ENCODE data around the gene BCORL1. TPM values are rescaled to one million over a fixed set of nuclear protein-coding genes. Genes with fewer than 3 reads are reported as not detected.

Gene BCORL1
- total and polyA plus RNA-seq, 2 of the 8 experiments (the other 6 are each of a cell fraction or from before 2014, with no cell fraction given): 1.4 to 6.2 TPM

DNA sequence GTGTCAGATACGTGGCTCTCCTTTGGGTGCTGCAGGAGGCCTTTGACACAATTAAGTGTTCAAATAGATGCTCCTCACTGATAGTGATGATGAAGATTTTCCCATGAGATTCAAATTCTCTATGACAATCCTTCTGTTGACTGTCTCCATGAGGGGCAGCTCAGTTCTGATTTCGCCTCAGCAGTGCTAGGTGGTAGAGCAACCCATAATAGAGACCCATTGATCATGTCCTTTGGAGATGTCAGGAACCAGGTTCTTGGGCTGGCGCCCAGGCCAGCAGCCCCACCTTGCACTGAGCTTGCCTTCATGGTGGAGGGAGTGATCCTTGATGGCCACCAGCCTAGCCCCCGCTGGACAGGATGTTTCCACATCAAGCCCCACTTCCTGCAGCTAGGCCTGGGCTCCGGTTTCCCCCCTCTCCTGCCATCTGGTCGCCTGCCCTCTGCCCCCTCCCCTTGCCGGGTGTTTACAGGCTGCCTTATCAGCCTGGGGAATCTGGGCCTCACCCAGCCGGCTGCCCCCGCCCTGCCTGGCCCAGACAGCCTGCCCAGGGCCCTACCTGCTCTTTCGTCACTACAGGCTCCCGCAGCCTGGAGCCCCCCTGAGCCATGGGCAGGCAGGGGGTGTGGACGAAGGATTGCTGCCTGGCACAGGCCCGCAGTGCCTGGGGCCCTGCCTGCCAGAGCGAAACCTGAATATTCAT, 115.2 kb downstream of the BCORL1 start:
- Histone ChIP-seq H3K23me2 (ENCODE audit: low read depth, low read length) (no peaks in the 10 kb centered on the region), H3K36me3 (ENCODE audit: control insufficient read depth in 2 of 4, insufficient read depth in 4 of 4, low read length in 3 of 4) (no peaks in the 10 kb centered on the region), H3K14ac (ENCODE audit: insufficient read length) (no peak overlapping the region), H2BK15ac (ENCODE audit: low read length) (no peak overlapping the region), H2AFZ (ENCODE audit: low read length) (no peak overlapping the region), H2BK20ac (ENCODE audit: low read length) (no peak overlapping the region), H3K9me3 (ENCODE audit: insufficient read depth in 2 of 2, low read depth in 1 of 2, low read length in 1 of 2) (no peaks in the 10 kb centered on the region), H4K8ac (ENCODE audit: extremely low read depth, insufficient read depth, low read length) (no peak overlapping the region), H3K9ac (replicated peaks in 1 of 4; ENCODE audit: extremely low read depth in 1 of 4, low read depth in 3 of 4, low read length in 3 of 4) (no peak overlapping the region), H3K23ac (ENCODE audit: insufficient read length) (no peak overlapping the region), H3K56ac (replicated peaks; ENCODE audit: insufficient read length, low read depth, low read length) (no peak overlapping the region), H2BK5ac (ENCODE audit: low read depth, low read length) (no peak overlapping the region), H3K79me1 (ENCODE audit: low read depth, low read length) (no peaks in the 10 kb centered on the region), H3K27me3 (replicated peaks in 1 of 4; ENCODE audit: control insufficient read depth in 3 of 4, extremely low read depth in 1 of 4, insufficient read depth in 3 of 4, low read length in 3 of 4) (no peaks in the 10 kb centered on the region), H3K4me1 (replicated peaks in 1 of 4; ENCODE audit: control insufficient read depth in 3 of 4, insufficient read depth in 4 of 4, low read length in 3 of 4) (peaks cover 0 to 5% (median under 1%) of the 10 kb centered on the region in 4 experiments; a peak in 2 of 7 replicates), H4K91ac (replicated peaks; ENCODE audit: insufficient read length, low read length) (no peak overlapping the region), H2BK12ac (ENCODE audit: low read depth, low read length) (no peak overlapping the region), H3K18ac (ENCODE audit: extremely low read depth, low read length) (no peak overlapping the region), H2BK120ac (replicated peaks; ENCODE audit: low read depth, low read length) (no peak overlapping the region), H3K4me3 (ENCODE audit: extremely low read depth in 1 of 4, insufficient read depth in 2 of 4, low read depth in 3 of 4, low read length in 4 of 4) (no peak overlapping the region), H3K4me2 (ENCODE audit: insufficient read depth in 1 of 2, low read depth in 2 of 2, low read length in 2 of 2) (no peak overlapping the region; a peak in 1 of 4 replicates), H3K79me2 (ENCODE audit: control insufficient read depth in 1 of 2, insufficient read depth in 2 of 2, low read length in 2 of 2) (no peaks in the 10 kb centered on the region), H4K5ac (ENCODE audit: insufficient read length, low read depth, low read length) (no peak overlapping the region), H4K20me1 (replicated peaks in 1 of 2; ENCODE audit: control insufficient read depth in 1 of 2, insufficient read depth in 2 of 2, low read length in 2 of 2) (no peaks in the 10 kb centered on the region), H3K4ac (replicated peaks; ENCODE audit: insufficient read length, low read depth, low read length) (no peak overlapping the region), H3K27ac (ENCODE audit: low read depth, low read length) (no peak overlapping the region), H2AK5ac (ENCODE audit: low read depth, low read length) (no peak overlapping the region)
- DNase-seq (ENCODE audit: low read depth in 1 of 2, low spot score in 2 of 2) (no peak), FAIRE-seq (no peak)
- ChIA-PET CTCF (ENCODE audit: partially characterized antibody) (interaction anchor here (0.6 to 1.8 kb wide), 4 partner anchors 18 to 166 kb away, joined by 3 to 10 read pairs (median 6); no protein-coding TSS in a partner anchor), POLR2A (ENCODE audit: partially characterized antibody) (no interaction called here)
- no peak for TF ChIP-seq BACH1 (IDR thresholded peaks at IDR 0.05; ENCODE audit: low read length)
- no peak for TF ChIP-seq KDM4A (IDR thresholded peaks at IDR 0.05; ENCODE audit: low read depth, low read length, severe bottlenecking)
- TF ChIP-seq FOSL1 (IDR thresholded peaks at IDR 0.05; ENCODE audit: insufficient read depth, low read depth, low read length): no peak
- TF ChIP-seq POLR2AphosphoS5 (IDR thresholded peaks at IDR 0.05; ENCODE audit: low read depth, low read length): no peak
- no peak for TF ChIP-seq CEBPB (IDR thresholded peaks at IDR 0.05; ENCODE audit: low read depth, low read length)
- no peak for TF ChIP-seq BCL11A (IDR thresholded peaks at IDR 0.05; ENCODE audit: low read depth in 2 of 2, low read length in 2 of 2)
- TF ChIP-seq TBP (IDR thresholded peaks at IDR 0.05; ENCODE audit: low read depth, low read length): no peak
- WGBS, 2 experiments (ENCODE audit: extremely low coverage in 1 of 2, insufficient coverage in 1 of 2, insufficient read length in 1 of 2, insufficient replicate concordance in 2 of 2, low coverage in 1 of 2, low lambda C conversion rate in 2 of 2, missing lambda C conversion rate in 1 of 2): 62% methylated on average over 8 of the region's 14 CpGs; no CpG with 5 or more reads in 1 of the 2 experiments
